Measurements from ENCODE around the gene OR6B1.

DNA sequence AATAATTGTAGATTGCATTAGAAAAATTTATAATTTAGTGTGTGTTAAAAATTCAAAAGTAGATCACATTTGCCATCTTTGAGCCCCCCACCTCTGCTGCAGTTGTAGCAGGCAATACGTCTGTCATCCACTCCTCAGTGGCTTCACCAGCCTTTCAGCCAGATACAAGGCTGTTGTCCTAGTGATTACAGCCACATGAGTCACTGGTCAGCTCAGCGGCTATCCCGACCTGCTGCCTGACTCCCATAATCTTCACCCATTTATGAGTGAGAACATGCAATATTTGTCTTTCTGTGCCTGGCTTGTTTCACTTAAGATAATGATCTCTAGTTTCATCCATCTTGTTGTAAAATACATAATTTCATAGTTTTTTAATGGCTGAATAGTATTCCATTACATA, 57.8 kb downstream of the OR6B1 start:
- TF ChIP-seq, protein P1, sequence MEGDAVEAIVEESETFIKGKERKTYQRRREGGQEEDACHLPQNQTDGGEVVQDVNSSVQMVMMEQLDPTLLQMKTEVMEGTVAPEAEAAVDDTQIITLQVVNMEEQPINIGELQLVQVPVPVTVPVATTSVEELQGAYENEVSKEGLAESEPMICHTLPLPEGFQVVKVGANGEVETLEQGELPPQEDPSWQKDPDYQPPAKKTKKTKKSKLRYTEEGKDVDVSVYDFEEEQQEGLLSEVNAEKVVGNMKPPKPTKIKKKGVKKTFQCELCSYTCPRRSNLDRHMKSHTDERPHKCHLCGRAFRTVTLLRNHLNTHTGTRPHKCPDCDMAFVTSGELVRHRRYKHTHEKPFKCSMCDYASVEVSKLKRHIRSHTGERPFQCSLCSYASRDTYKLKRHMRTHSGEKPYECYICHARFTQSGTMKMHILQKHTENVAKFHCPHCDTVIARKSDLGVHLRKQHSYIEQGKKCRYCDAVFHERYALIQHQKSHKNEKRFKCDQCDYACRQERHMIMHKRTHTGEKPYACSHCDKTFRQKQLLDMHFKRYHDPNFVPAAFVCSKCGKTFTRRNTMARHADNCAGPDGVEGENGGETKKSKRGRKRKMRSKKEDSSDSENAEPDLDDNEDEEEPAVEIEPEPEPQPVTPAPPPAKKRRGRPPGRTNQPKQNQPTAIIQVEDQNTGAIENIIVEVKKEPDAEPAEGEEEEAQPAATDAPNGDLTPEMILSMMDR (IDR thresholded peaks at IDR 0.05): no peak
- TF ChIP-seq ZFX (IDR thresholded peaks at IDR 0.05; ENCODE audit: borderline replicate concordance): no peak

All from 22Rv1 (cell line).